LHCN-M2 (cell line): ENCODE measurements around the gene WDR12. TPM values are rescaled to one million over a fixed set of nuclear protein-coding genes. Genes with fewer than 3 reads are reported as not detected.
"Not testable (repeated sequence)": the region's sequence is repeated elsewhere in the genome, so short reads cannot be mapped to it uniquely, and the experiment has no call there.

Experiments
- DNase-seq: peaks from one replicate; pipeline ENCODE4 v3.0.0-alpha.2; 2012; ENCODE audit warnings: low read depth
- polyA plus RNA-seq: library from polyadenylated mRNA; unstranded; fragments of >200 nt; gene quantifications from one replicate; pipeline ENCODE4 v1.2.1, GENCODE V29; 2012; ENCODE audit warnings: missing spikeins
- total RNA-seq: library from RNA; depleted of rRNA; stranded (reverse); fragments of >200 nt; gene quantifications from 2 replicates; pipeline ENCODE4 v1.2.3, GENCODE V29; 2014; rRNA removed

WDR12 gene
- total RNA-seq = 33.5 and 41.0 TPM in 2 replicates
- polyA plus RNA-seq = 25.7 TPM

DNA sequence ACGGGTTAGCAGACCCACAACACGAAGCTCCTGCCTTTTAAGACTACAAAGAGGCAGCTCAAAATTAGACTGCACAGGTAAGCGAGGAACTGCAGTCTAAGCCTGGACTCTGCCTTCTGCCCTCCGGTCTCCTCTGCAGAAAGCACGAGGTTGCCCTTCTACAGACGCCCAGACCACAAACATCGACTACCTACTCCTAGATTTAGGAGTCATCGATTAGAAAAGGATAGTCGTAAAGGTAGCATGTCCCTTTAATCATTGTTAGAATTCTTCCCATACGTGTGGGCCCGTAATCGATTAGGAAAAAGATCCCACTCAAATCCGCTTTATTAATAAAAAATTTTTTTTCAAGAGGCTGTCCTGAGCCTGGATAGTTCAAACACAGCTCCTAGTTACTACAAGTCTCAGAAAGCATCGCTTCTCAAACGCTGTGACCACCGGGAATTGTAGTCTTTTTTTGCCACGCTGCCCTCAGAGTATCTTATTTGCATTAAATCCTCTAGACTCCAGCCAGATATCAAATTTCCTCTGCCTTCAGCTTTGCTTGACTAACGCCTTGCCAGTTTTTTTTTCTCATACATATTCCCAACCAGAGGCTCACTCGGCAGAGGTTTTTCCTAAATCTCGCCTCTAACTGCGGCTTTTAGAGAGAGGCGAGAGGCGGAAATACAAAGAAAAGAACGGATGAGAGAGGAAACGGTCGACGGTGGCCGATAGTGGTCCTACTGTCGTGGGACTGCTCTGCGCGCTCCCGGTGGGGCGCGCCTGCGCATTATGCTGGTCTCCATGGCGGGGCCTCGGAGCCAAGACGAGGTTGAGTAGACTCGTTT, at the start of gene WDR12, which contains the start of gene CARF:
WDR12 (minus strand) TSS at position 162 of the 830 bp plus-strand sequence. CDS start 197 bp downstream, outside the sequence.
CARF (plus strand) TSS at position 764 of the 830 bp plus-strand sequence. CDS start 29,628 bp downstream, outside the sequence.
- peak; percentile 93 for DNase-seq

DNA sequence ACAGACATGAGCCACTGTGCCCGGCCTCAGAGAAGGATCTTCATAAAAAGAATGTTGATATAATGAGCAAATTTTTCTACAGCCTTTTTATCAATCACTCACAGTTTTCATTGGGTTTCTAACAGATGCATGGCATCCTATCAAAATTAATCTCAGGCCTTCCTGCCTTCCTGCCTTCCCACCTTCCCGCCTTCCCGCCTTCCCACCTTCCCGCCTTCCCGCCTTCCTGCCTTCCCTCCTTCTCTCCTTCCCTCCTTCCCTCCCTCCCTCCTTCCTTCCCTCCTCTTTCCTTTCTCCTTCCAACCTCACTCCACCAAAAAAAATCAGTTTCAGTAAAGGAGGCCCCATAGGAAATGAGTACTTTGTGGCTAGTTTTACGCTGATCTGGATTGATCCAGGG, 49.1 kb upstream of the WDR12 start:
- no peak for DNase-seq

DNA sequence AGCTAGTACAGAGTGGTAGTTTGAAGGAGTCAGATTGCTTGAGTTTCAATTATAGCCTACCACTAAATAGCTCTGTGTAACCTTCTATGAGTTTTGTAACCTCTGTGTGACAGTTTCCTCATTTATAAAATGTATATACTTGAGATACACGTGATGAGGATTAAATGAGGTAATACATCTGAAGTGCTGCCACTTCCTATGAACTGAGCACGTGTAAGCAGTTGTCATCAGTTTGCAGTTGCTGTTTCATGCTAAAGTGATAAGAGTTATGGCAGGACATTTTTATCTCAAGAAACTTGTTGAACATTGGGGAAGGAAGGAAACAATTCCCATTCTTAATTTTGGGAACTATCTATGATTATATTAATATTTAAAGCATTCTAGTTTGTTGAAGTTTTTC, 39.1 kb upstream of the WDR12 start:
- DNase-seq = peak; percentile 7

DNA sequence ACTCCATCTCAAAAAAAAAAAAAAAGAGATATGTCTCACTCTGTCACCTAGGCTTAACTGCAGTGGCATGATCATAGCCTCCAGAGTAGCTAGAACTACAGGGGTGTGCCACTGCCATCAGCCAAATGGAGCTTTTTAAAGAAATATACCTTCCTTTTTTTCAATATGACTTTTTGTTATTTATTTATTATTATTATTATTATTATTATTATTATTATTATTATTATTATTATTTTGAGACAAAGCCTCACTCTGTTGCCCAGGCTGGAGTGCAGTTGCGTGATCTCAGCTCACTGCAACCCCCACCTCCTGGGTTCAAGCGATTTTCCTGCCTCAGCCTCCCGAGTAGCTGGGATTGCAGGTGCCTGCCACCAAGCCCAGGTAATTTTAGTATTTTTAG, 37.9 kb upstream of the WDR12 start:
- DNase-seq = not testable (repeated sequence)

GRCh38 chr2:202945497-202945896, 34.0 kb upstream of the WDR12 start:
- no peak for DNase-seq

DNA sequence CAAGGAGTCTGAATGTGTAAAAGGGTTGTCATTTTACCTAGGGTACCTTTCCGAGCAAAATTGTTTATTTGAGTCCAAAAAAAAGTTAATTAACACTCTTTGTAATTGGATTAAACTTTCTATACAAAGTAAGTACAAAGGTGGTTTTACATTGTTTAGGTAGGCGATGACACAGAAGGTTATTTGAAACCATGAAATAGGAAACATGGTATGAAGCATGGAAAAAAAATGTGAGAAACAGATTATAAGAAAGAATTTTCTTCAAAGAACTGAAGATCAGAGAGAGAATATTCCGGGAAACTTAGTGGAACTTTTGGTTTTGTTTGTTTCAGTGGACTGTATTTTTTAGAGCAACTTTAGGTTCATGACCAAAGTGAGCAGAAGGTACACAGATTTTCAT, 33.3 kb upstream of the WDR12 start:
- DNase-seq = no peak

DNA sequence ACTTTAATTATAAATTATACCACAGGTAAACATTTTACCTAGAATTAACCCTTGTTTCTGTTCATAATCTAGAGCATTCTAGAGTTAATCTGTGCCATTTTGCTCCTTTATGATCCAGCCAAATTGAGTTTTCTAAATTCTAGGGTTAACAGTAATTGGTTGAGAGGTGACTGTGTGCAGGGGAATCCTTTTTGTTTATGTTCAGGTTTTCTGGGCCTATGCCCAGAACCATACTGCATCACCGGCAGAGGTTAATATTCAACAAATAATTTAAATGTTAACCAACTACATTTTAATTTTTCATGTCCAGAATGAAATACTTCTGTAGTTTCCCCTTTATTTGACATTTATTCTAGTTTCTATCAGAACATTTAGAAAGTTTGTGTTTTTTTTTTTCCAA, 32.9 kb upstream of the WDR12 start:
- DNase-seq = no peak

- no peak for DNase-seq
These were observed 30.3 kb upstream of the WDR12 start for GRCh38 chr2:202941771-202942170.

GRCh38 chr2:202938960-202939359, 27.5 kb upstream of the WDR12 start:
- no peak for DNase-seq

GRCh38 chr2:202934456-202934855, 23.0 kb upstream of the WDR12 start:
- DNase-seq = no peak

DNA sequence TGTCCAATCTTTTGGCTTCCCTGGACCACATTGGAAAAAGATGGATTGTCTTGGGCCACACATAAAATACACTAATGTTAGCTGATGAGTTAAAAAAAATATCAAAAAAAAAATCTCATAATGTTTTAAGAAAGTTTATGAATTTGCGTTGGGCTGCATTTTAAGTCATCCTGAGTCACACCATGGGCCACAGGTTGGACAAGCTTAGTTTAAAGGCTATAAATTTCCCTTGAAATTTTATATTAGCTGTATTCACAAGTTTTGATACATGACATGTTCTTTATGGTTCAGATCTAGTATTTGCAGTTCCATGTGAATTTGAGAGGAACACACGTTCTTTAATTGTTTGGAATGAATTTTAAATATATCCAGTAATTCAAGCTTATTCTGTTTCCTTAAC, 22.5 kb upstream of the WDR12 start:
- DNase-seq = no peak

GRCh38 chr2:202933139-202933510, 21.7 kb upstream of the WDR12 start:
- DNase-seq = no peak

GRCh38 chr2:202932425-202933138, 21.1 kb upstream of the WDR12 start:
- DNase-seq = peak; percentile 77

GRCh38 chr2:202918860-202919259, 7.4 kb upstream of the WDR12 start:
- DNase-seq = no peak

- DNase-seq = peak; percentile 8
These were observed 1.1 kb upstream of the WDR12 start for GRCh38 chr2:202912342-202913201.

DNA sequence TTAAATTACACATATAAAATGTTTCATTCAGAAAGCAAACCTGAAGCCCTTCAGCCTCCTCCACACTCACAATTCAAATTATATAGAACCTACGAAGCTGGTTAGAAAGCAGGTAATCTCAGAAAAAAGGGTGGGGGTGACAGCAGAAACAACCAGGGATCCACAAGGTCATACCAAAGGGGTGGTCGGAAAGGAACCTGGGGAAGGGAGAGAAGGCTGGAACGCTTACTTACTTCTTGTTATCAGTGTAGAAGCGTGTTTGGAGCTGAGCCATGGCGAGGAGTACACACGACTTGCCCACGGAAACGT, 316 bp downstream of the WDR12 start:
- no peak for DNase-seq

GRCh38 chr2:202910698-202911097, 775 bp downstream of the WDR12 start:
- no peak for DNase-seq

DNA sequence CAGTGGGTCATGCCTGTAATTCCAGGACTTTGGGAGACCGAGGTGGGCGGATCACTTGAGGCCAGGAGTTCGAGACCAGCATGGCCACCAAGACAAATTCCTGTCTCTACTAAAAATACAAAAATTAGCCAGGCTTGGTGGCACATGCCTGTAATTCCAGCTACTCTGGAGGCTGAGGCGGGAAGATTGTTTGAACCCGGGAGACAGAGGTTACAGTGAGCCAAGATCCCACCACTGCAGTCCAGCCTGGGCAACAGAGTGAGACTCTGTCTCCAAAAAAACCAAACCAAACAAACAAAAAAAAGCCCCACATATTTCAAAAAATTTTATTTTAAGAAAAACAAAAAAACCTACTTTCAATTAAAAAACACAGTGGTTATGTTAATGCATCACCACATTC, 1.2 kb downstream of the WDR12 start:
- not testable (repeated sequence) for DNase-seq

DNA sequence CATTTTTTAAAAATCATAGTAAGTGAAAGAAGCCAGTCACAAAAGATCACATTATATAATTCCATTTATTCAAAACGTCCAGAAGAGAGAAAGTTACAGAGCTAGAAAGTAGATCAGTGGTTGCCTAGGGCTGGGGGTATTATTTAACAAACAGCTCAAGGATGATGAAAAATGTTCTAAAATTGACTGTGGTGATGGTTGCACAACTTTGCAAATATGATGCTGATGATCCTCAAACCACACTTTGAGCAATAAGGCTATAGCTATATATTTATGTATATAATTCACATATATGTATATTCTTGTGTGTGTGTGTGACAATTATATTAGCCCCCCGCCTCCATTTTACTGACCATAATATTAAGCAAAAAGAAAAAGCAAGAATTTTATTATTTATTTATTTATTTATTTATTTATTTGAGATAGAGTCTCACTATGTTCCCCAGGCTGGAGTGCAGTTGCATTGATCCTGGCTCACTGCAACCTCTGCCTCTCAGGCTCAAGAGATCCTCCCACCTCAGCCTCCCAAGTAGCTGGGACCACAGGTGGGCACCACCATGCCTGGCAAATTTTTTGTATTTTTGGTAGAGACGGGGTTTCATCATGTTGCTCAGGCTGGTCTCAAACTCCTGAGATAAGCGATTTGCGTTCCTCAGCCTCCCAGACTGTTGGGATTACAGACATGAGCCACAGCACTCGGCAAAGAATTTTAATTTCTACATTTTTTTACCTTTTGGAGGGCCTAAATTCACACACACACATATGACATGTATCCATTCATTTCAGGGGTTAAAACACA, 1.9 kb downstream of the WDR12 start:
- peak; percentile 1 for DNase-seq

DNA sequence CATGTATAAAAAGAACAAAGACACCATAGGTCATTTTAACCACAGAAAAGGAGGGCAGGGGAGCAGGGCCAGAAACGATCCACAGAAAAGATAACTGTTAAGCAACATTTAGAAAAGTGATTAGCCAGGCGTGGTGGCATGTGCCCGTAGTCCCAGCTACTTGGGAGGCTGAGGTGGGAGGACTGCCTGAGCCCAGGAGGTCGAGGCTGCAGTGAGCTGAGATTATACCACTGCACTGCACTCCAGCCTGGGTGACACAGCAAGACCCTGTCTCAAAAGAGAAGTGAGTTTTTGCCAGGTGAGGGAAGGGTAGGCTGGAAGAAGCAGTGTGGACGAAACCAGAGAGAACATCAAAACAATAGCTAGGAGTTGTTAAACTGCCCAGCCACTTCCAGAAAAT, 3.3 kb downstream of the WDR12 start:
- DNase-seq = no peak

DNA sequence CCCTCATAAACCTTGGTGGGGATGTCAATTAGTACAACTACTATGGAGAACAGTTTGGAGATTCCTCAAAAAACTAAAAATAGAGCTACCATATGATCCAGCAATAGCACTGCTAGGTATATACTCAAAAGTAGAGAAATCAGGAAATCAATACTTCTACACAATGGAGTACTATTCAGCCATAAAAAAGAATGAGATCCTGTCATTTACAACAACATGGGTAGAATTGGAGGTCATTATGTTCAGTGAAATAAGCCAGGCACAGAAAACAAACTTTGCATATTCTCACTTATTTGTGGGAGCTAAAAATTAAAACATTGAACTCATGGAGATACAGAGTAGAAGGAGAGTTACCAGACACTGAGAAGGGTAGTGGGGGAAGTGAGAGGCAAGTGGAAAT, 6.0 kb downstream of the WDR12 start:
- not testable (repeated sequence) for DNase-seq
